Osteoblast (primary cell): ENCODE results near the gene TMEM42. TPM values are rescaled to one million over a fixed set of nuclear protein-coding genes. Genes with fewer than 3 reads are reported as not detected.

ENCODE experiments used
- DNase-seq: peaks from one replicate; pipeline ENCODE4 v3.0.0; 2011; ENCODE audit warnings: low spot score, mixed read lengths; ENCODE audit not compliant: insufficient read length; ENCODE audit errors: missing footprints
- H2AFZ ChIP-seq: 2 replicates; pipeline ENCODE4 v1.6.0; 2011; ENCODE audit warnings: mild to moderate bottlenecking, low read length
- H3K27ac ChIP-seq: 2 replicates; pipeline ENCODE4 v1.5.1; 2011; ENCODE audit warnings: mild to moderate bottlenecking, low read depth, low read length, moderate library complexity
- H3K27me3 ChIP-seq: 2 replicates; pipeline ENCODE4 v1.6.0; 2012; ENCODE audit warnings: mild to moderate bottlenecking, control low read depth, inconsistent platforms, low read length, moderate library complexity; ENCODE audit not compliant: insufficient read depth
- H3K36me3 ChIP-seq: 2 replicates; pipeline ENCODE4 v1.5.1; 2011; ENCODE audit warnings: mild to moderate bottlenecking, low read length, control low read depth, moderate library complexity; ENCODE audit not compliant: insufficient read depth
- H3K4me1 ChIP-seq: 2 replicates; pipeline ENCODE4 v1.5.1; 2011; ENCODE audit warnings: mild to moderate bottlenecking, low read length, control low read depth, moderate library complexity; ENCODE audit not compliant: insufficient read depth
- H3K4me2 ChIP-seq: 2 replicates; pipeline ENCODE4 v1.6.0; 2011; ENCODE audit warnings: mild to moderate bottlenecking, low read length; ENCODE audit not compliant: insufficient read depth
- H3K4me3 ChIP-seq: fragments of 200-600 bp; sonication (generic); 3 replicates; pipeline ENCODE4 v1.5.1; 2012; ENCODE audit warnings: mild to moderate bottlenecking, low read length, inconsistent platforms; ENCODE audit not compliant: insufficient read depth
- H3K79me2 ChIP-seq: 2 replicates; pipeline ENCODE4 v1.6.0; 2012; ENCODE audit warnings: mild to moderate bottlenecking, low read length, control low read depth, inconsistent platforms; ENCODE audit not compliant: insufficient read depth
- H3K9me3 ChIP-seq: 2 replicates; pipeline ENCODE4 v1.5.1; 2011; ENCODE audit warnings: low read depth, low read length, control low read depth
- H4K20me1 ChIP-seq: 2 replicates; pipeline ENCODE4 v1.6.0; 2012; ENCODE audit warnings: mild to moderate bottlenecking, low read length, control low read depth; ENCODE audit not compliant: insufficient read depth
- total RNA-seq: library from RNA; depleted of rRNA; stranded (reverse); fragments of >200 nt; gene quantifications from 2 replicates; pipeline ENCODE4 v1.2.3, GENCODE V29; 2012
- TF ChIP-seq, protein P1 (sequence below): IDR thresholded peaks from 2 replicates; pipeline ENCODE4 v1.5.1; 2011; ENCODE audit warnings: mild to moderate bottlenecking, low read depth, low read length, moderate library complexity; ENCODE audit errors: extremely low read depth

The TMEM42 gene
- total RNA-seq, 1 donor, result 18.1 TPM

DNA sequence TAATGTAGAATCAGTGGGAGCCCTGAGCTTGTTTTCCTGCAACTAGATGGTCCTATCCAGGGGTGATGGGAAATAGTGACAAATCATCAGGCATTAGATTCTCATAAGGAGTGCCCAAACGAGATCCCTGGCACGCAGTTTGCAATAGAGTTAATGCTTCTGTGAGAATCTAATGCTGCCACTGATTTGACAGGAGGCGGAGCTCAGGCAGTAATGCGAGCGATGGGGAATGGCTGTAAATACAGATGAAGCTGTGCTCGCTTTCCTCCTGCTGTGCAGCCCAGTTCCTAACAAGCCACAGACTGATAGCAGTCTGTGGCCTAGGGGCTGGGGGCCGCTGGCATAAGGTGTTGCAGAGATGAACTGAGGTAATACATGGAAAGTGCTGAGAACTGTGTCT lies 28.3 kb upstream of the TMEM42 start:
- no peaks in the 10 kb centered on the region for H3K4me1 ChIP-seq
- no peaks in the 10 kb centered on the region for H3K27me3 ChIP-seq
- H2AFZ ChIP-seq, result no peak overlapping the region
- H3K36me3 ChIP-seq, result peaks cover 15% of the 10 kb centered on the region
- no peaks in the 10 kb centered on the region for H4K20me1 ChIP-seq
- H3K9me3 ChIP-seq, result no peaks in the 10 kb centered on the region
- no peak overlapping the region for H3K27ac ChIP-seq
- no peak for DNase-seq
- TF ChIP-seq, protein P1, sequence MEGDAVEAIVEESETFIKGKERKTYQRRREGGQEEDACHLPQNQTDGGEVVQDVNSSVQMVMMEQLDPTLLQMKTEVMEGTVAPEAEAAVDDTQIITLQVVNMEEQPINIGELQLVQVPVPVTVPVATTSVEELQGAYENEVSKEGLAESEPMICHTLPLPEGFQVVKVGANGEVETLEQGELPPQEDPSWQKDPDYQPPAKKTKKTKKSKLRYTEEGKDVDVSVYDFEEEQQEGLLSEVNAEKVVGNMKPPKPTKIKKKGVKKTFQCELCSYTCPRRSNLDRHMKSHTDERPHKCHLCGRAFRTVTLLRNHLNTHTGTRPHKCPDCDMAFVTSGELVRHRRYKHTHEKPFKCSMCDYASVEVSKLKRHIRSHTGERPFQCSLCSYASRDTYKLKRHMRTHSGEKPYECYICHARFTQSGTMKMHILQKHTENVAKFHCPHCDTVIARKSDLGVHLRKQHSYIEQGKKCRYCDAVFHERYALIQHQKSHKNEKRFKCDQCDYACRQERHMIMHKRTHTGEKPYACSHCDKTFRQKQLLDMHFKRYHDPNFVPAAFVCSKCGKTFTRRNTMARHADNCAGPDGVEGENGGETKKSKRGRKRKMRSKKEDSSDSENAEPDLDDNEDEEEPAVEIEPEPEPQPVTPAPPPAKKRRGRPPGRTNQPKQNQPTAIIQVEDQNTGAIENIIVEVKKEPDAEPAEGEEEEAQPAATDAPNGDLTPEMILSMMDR, result no peak
- no peaks in the 10 kb centered on the region for H3K79me2 ChIP-seq
- H3K4me2 ChIP-seq, result no peak overlapping the region
- no peak overlapping the region for H3K4me3 ChIP-seq

DNA sequence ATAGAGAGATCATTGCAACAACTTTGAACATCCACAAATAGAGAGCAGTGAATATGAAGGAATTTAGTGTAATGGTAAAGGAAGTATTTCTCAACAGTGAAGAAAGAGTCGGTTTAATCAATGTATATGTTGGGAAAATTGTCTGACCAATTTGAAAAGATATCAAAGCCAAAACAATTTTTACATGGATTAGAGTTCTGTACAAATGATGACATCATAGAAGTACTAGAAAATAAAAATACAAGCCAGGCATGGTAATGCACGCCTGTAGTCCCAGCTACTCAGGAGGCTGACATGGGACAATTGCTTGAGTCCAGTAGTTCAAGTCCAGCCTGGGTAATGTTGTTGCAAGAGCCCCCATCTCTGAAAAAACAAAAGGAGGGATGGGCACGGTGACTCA lies 26.0 kb upstream of the TMEM42 start:
- no peak for DNase-seq
- peaks cover 15% of the 10 kb centered on the region for H3K36me3 ChIP-seq
- no peaks in the 10 kb centered on the region for H3K27me3 ChIP-seq
- H3K79me2 ChIP-seq, result no peaks in the 10 kb centered on the region
- no peaks in the 10 kb centered on the region for H3K9me3 ChIP-seq
- TF ChIP-seq, protein P1, result no peak
- H3K4me2 ChIP-seq, result no peak overlapping the region
- no peaks in the 10 kb centered on the region for H4K20me1 ChIP-seq
- H2AFZ ChIP-seq, result no peak overlapping the region
- H3K4me1 ChIP-seq, result no peaks in the 10 kb centered on the region
- no peak overlapping the region for H3K4me3 ChIP-seq
- H3K27ac ChIP-seq, result no peak overlapping the region

DNA sequence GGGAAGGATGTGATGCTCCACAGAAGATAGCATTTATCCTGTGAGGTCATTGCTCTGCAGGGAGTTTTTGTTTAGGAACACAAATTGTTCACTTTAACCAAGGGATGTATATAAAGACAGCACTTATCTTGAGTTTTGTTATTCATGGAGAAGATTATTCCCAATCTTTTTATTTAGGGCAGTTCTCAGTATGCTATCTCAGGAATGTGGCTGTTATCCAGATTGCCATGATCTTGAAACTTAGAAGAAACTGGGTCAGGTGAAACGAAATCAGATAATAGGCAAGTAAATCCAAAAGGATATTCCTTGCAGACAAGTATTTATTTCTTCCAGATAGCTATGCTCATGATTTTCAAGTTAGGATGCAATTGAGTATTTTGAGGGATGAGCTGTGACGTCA lies 19.3 kb upstream of the TMEM42 start:
- no peak for DNase-seq
- Histone ChIP-seq H3K4me2 (no peak overlapping the region), H4K20me1 (no peaks in the 10 kb centered on the region), H3K36me3 (peaks cover 13% of the 10 kb centered on the region), H3K27me3 (no peaks in the 10 kb centered on the region), H3K4me1 (peaks cover 5% of the 10 kb centered on the region), H3K4me3 (no peak overlapping the region), H3K79me2 (no peaks in the 10 kb centered on the region), H2AFZ (no peak overlapping the region), H3K27ac (no peak overlapping the region), H3K9me3 (no peaks in the 10 kb centered on the region)
- TF ChIP-seq, protein P1, result no peak

DNA sequence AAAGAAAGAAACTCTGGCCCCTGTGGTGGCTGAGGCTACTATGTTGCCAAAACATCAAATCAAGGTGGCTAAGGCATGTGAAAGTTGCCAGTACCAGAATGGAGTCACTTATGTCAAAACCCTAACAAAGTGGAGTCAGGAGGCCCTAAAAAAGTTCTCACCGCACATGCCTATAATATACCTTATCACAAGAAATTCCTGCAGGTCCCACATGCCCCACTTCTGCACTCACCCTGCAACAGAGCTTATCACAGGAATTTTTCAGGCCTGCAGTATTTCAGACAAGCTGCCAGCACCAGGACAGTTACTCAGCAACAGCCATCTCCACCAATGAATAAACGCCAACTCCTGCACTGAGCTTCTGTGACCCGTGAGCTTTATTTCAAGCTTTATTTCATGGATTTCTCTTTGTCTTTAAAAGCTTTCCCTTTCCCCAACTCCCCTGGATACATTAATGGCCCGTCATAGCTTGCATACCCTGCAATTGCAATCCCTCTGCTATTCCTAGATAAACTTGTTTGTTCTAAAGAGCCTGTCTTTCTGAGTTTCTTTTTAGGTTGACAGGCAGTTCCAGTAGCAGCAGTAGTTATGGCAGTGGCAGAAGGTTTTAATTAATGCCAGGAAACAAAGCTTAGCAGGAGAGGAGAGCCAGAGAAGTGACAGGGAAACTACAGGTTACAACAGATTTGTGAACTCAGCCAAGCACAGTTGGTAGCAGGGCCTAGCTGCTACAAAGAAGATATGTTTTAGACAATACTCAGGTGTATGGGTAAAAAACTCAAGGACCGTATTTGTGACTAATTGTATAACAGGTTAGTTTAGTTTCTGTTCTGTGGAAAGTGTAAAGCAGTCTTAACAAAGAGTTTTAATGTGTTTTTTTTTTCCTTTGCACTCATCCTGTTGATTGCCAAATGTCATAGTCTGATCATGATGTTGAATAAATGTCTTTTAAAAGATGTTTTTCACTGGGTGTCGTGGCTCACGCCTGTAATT lies 15.9 kb upstream of the TMEM42 start:
- Histone ChIP-seq H3K79me2 (no peaks in the 10 kb centered on the region), H4K20me1 (no peaks in the 10 kb centered on the region), H3K27ac (no peak overlapping the region), H3K36me3 (peaks cover 9% of the 10 kb centered on the region), H3K4me3 (no peak overlapping the region), H3K4me2 (no peak overlapping the region), H3K4me1 (peaks cover 5% of the 10 kb centered on the region), H3K9me3 (no peaks in the 10 kb centered on the region), H2AFZ (peak overlapping the region; percentile 40), H3K27me3 (no peaks in the 10 kb centered on the region)
- no peak for DNase-seq
- TF ChIP-seq, protein P1, result no peak
